KMS-11 (cell line): ENCODE results near the gene CTNNA2.

Experiments used
- H2AFZ ChIP-seq: fragments of 200-600 bp; sonication (generic); 2 replicates; pipeline ENCODE4 v1.6.1; 2016; ENCODE audit warnings: antibody characterized with exemption, mixed run types, low read depth
- H3K27ac ChIP-seq: fragments of 200-600 bp; sonication (generic); 2 replicates; pipeline ENCODE4 v1.6.1; 2016; ENCODE audit warnings: mild to moderate bottlenecking, mixed run types
- H3K27me3 ChIP-seq: fragments of 200-600 bp; sonication (generic); 2 replicates; pipeline ENCODE4 v1.6.1; 2017; ENCODE audit warnings: mild to moderate bottlenecking, low read depth, mixed run types, moderate library complexity; ENCODE audit not compliant: insufficient read depth
- H3K36me3 ChIP-seq: fragments of 200-600 bp; sonication (generic); 2 replicates; pipeline ENCODE4 v1.6.1; 2017; ENCODE audit warnings: mild to moderate bottlenecking, mixed run types; ENCODE audit not compliant: insufficient read depth
- H3K4me1 ChIP-seq: fragments of 200-600 bp; sonication (generic); 2 replicates; pipeline ENCODE4 v1.6.1; 2016; ENCODE audit warnings: mild to moderate bottlenecking, low read depth, mixed run types; ENCODE audit not compliant: poor library complexity, severe bottlenecking
- H3K4me2 ChIP-seq: fragments of 200-600 bp; sonication (generic); 2 replicates; pipeline ENCODE4 v1.7.0; 2016; ENCODE audit warnings: mild to moderate bottlenecking, mixed run types
- H3K4me3 ChIP-seq: fragments of 200-600 bp; sonication (generic); IDR thresholded peaks from 2 replicates; pipeline ENCODE4 v1.6.1; 2017; ENCODE audit warnings: low read depth, low read length, mixed read lengths; ENCODE audit not compliant: insufficient read depth
- H3K79me2 ChIP-seq: fragments of 200-600 bp; sonication (generic); 2 replicates; pipeline ENCODE4 v1.6.1; 2016; ENCODE audit warnings: low read depth, mixed run types; ENCODE audit not compliant: insufficient read depth
- H3K9ac ChIP-seq: fragments of 200-600 bp; sonication (generic); 2 replicates; pipeline ENCODE4 v1.6.1; 2016; ENCODE audit warnings: mild to moderate bottlenecking, mixed run types
- H4K20me1 ChIP-seq: fragments of 200-600 bp; sonication (generic); 2 replicates; pipeline ENCODE4 v1.6.1; 2016; ENCODE audit warnings: mild to moderate bottlenecking, mixed run types; ENCODE audit not compliant: insufficient read depth
- TF ChIP-seq, protein P1 (sequence below): fragments of 200-600 bp; sonication (generic); conservative IDR thresholded peaks from 2 replicates; pipeline ENCODE4 v1.6.1; 2017; ENCODE audit warnings: low read depth, mild to moderate bottlenecking, antibody characterized with exemption, low read length, moderate library complexity, mixed read lengths

CTNNA2 gene

DNA sequence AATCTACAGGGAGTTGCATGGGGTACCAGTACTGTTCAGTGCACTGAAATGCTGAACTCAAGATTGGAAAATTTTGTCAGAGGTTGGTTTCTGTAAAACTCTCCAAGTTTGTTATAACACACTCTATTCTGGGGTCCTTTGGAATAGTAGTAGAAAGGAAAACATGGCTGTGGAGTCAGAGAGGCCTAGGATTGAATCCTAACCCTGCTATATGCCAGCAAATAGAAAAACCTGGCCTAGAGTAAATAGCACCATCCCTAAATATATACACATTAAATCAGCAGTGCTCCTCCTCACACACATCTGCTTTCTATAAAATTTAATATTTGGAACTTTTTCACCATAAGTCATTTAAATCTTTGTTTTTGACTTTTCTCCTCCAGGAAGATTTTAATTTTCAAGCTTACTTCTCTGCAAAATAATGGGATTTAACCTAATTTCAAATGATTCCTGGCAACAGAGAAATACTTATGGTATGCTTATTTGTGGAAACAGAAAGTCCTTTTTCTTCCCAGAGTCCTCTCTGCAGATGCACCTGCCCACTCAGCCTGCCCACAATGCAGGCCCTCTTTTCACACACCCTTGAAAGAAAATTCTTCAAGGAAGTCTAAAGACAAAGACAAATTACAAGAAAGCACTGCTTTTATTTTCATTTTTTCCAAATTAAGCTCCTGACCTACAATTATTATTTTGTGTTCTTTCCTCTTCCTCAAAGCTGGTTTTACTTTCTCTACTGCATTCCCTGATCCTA is 989.2 kb downstream of the CTNNA2 start:
- Histone ChIP-seq H3K27me3 (no peaks in the 10 kb centered on the region), H3K36me3 (no peaks in the 10 kb centered on the region), H3K4me3 (no peak overlapping the region), H3K4me1 (no peaks in the 10 kb centered on the region), H4K20me1 (no peaks in the 10 kb centered on the region), H3K79me2 (no peaks in the 10 kb centered on the region), H3K4me2 (no peak overlapping the region), H2AFZ (no peak overlapping the region), H3K27ac (no peak overlapping the region), H3K9ac (no peak overlapping the region)
- TF ChIP-seq, protein P1, sequence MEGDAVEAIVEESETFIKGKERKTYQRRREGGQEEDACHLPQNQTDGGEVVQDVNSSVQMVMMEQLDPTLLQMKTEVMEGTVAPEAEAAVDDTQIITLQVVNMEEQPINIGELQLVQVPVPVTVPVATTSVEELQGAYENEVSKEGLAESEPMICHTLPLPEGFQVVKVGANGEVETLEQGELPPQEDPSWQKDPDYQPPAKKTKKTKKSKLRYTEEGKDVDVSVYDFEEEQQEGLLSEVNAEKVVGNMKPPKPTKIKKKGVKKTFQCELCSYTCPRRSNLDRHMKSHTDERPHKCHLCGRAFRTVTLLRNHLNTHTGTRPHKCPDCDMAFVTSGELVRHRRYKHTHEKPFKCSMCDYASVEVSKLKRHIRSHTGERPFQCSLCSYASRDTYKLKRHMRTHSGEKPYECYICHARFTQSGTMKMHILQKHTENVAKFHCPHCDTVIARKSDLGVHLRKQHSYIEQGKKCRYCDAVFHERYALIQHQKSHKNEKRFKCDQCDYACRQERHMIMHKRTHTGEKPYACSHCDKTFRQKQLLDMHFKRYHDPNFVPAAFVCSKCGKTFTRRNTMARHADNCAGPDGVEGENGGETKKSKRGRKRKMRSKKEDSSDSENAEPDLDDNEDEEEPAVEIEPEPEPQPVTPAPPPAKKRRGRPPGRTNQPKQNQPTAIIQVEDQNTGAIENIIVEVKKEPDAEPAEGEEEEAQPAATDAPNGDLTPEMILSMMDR = no peak

- H3K4me2 ChIP-seq = no peak overlapping the region
- H4K20me1 ChIP-seq = no peaks in the 10 kb centered on the region
- H3K4me1 ChIP-seq = no peaks in the 10 kb centered on the region
- no peaks in the 10 kb centered on the region for H3K79me2 ChIP-seq
- no peak overlapping the region for H3K9ac ChIP-seq
- H3K27me3 ChIP-seq = no peaks in the 10 kb centered on the region
- TF ChIP-seq, protein P1 = no peak
- no peak overlapping the region for H2AFZ ChIP-seq
- no peak overlapping the region for H3K4me3 ChIP-seq
- no peaks in the 10 kb centered on the region for H3K36me3 ChIP-seq
- no peak overlapping the region for H3K27ac ChIP-seq
Measured at GRCh38 chr2:80506563-80506962, 993.7 kb downstream of the CTNNA2 start.

- Histone ChIP-seq H3K4me3 (no peak overlapping the region), H3K4me2 (no peak overlapping the region), H3K79me2 (no peaks in the 10 kb centered on the region), H3K27me3 (no peaks in the 10 kb centered on the region), H2AFZ (no peak overlapping the region), H3K36me3 (no peaks in the 10 kb centered on the region), H4K20me1 (no peaks in the 10 kb centered on the region), H3K27ac (no peak overlapping the region), H3K4me1 (no peaks in the 10 kb centered on the region), H3K9ac (no peak overlapping the region)
- TF ChIP-seq, protein P1 = no peak
Measured at GRCh38 chr2:80510716-80511115, 997.9 kb downstream of the CTNNA2 start.

DNA sequence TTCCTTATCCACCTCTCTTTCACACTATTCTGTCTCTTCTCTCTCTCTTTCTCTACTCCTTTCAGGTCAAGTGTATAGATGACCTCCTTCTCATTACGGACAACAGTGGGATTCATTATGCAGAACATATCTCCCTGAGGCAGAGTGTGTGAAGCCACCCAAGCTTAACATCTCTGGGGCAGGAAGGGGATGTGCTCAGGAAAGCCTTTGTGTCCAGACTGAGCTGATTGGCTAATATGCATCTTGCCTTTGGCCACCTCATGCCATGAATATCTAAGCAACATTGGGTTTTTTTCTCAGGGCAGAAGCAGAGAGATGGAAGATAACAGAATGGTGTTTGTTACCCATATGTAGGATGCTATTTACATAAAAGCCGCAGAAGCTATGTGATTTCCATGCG is 1003.1 kb downstream of the CTNNA2 start:
- Histone ChIP-seq H3K79me2 (no peaks in the 10 kb centered on the region), H3K4me3 (no peak overlapping the region)

More for the DNA sequence above, 1003.1 kb downstream of the CTNNA2 start:
- Histone ChIP-seq H3K27ac (no peak overlapping the region), H3K27me3 (no peaks in the 10 kb centered on the region), H3K9ac (no peak overlapping the region), H3K4me2 (no peak overlapping the region), H3K4me1 (no peaks in the 10 kb centered on the region), H2AFZ (no peak overlapping the region), H3K36me3 (no peaks in the 10 kb centered on the region), H4K20me1 (no peaks in the 10 kb centered on the region)
- TF ChIP-seq, protein P1 = no peak
